ENCODE results near the gene GNAQ.

Gene GNAQ

GRCh38 chr9:78031444-78031892 lies at the start of gene GNAQ:
TSS of gene GNAQ (minus strand) at chr9:78031811. CDS start at chr9:78031235, 576 bp downstream.
- no peaks in the 10 kb centered on the region for H3K27me3 Mint-ChIP-seq (ENCODE audit: low read depth)
- no peak for TF ChIP-seq CTCF (IDR thresholded peaks at IDR 0.05; ENCODE audit: unreplicated experiment in 3 of 3)
- no peaks in the 10 kb centered on the region for H3K9me3 Mint-ChIP-seq
- peaks cover 29% of the 10 kb centered on the region for H3K4me1 Mint-ChIP-seq
- H3K4me3 Mint-ChIP-seq: peak within 1 kb of the TSS; percentile 93 to 95 (median 94)
- H3K27ac Mint-ChIP-seq: peak within 1 kb of the TSS; percentile 97 to 99 (median 99)
- H3K36me3 Mint-ChIP-seq (ENCODE audit: low read depth): no peaks in the 10 kb centered on the region

- H3K4me3 Mint-ChIP-seq: no peak overlapping the region
- no peaks in the 10 kb centered on the region for H3K4me1 Mint-ChIP-seq
- no peaks in the 10 kb centered on the region for H3K36me3 Mint-ChIP-seq (ENCODE audit: low read depth)
- TF ChIP-seq CTCF (IDR thresholded peaks at IDR 0.05; ENCODE audit: unreplicated experiment in 3 of 3): no peak
- H3K27ac Mint-ChIP-seq: no peak overlapping the region
- peaks cover 20% of the 10 kb centered on the region for H3K9me3 Mint-ChIP-seq
- no peaks in the 10 kb centered on the region for H3K27me3 Mint-ChIP-seq (ENCODE audit: low read depth)
Measured at GRCh38 chr9:78074385-78075291, 43.0 kb upstream of the GNAQ start.

- no peak for TF ChIP-seq CTCF (IDR thresholded peaks at IDR 0.05; ENCODE audit: unreplicated experiment in 3 of 3)
- H3K4me3 Mint-ChIP-seq: no peak overlapping the region
- peaks cover 13% of the 10 kb centered on the region for H3K9me3 Mint-ChIP-seq
- no peaks in the 10 kb centered on the region for H3K36me3 Mint-ChIP-seq (ENCODE audit: low read depth)
- no peaks in the 10 kb centered on the region for H3K27me3 Mint-ChIP-seq (ENCODE audit: low read depth)
- no peak overlapping the region for H3K27ac Mint-ChIP-seq
- no peaks in the 10 kb centered on the region for H3K4me1 Mint-ChIP-seq
Measured at GRCh38 chr9:78073722-78074121, 42.1 kb upstream of the GNAQ start.

- Mint-ChIP-seq H3K4me1 (no peaks in the 10 kb centered on the region), H3K27ac (no peak overlapping the region), H3K27me3 (ENCODE audit: low read depth) (no peaks in the 10 kb centered on the region), H3K9me3 (peaks cover 7% of the 10 kb centered on the region), H3K4me3 (no peak overlapping the region), H3K36me3 (ENCODE audit: low read depth) (no peaks in the 10 kb centered on the region)
- TF ChIP-seq CTCF (IDR thresholded peaks at IDR 0.05; ENCODE audit: unreplicated experiment in 3 of 3): no peak
Measured at GRCh38 chr9:78072586-78073199, 41.1 kb upstream of the GNAQ start.

- Mint-ChIP-seq H3K9me3 (peaks cover 8% of the 10 kb centered on the region), H3K27ac (no peak overlapping the region), H3K4me3 (no peak overlapping the region), H3K27me3 (ENCODE audit: low read depth) (no peaks in the 10 kb centered on the region), H3K36me3 (ENCODE audit: low read depth) (no peaks in the 10 kb centered on the region), H3K4me1 (no peaks in the 10 kb centered on the region)
- no peak for TF ChIP-seq CTCF (IDR thresholded peaks at IDR 0.05; ENCODE audit: unreplicated experiment in 3 of 3)
Measured at GRCh38 chr9:78070521-78070920, 38.9 kb upstream of the GNAQ start.
